Colonic mucosa (tissue), 4 donors: ENCODE data around the gene TPM2. TPM values are rescaled to one million over a fixed set of nuclear protein-coding genes. Genes with fewer than 3 reads are reported as not detected.

Experiments
- DNase-seq: peaks from one replicate; pipeline ENCODE4 v3.0.0-alpha.2; 2020
- H3K27ac ChIP-seq: fragments of 200-600 bp; one replicate; pipeline ENCODE4 v1.8.0; 2021
- H3K27me3 ChIP-seq: fragments of 200-600 bp; one replicate; pipeline ENCODE4 v1.8.0; 2021
- H3K36me3 ChIP-seq: fragments of 200-600 bp; one replicate; pipeline ENCODE4 v1.8.0; 2021
- H3K4me1 ChIP-seq: fragments of 200-600 bp; one replicate; pipeline ENCODE4 v1.8.0; 2021; ENCODE audit warnings: mild to moderate bottlenecking
- H3K4me3 ChIP-seq: fragments of 200-600 bp; one replicate; pipeline ENCODE4 v1.8.0; 2021
- H3K9ac ChIP-seq, 2 donors: one replicate each; pipeline ENCODE4 v1.7.0; 2013; ENCODE audit warnings: control low read depth in 2 of 2, low read depth in 2 of 2, low read length in 2 of 2
- H3K9me3 ChIP-seq: fragments of 200-600 bp; one replicate; pipeline ENCODE4 v1.8.0; 2021
- CTCF ChIP-seq: fragments of 200-600 bp; IDR thresholded peaks from one replicate; pipeline ENCODE4 v1.8.0; 2022; ENCODE audit warnings: antibody characterized with exemption, mild to moderate bottlenecking
- intact Hi-C: fragments of 100-400 bp; cut with DNase I; formaldehyde crosslinking; loops from one replicate; pipeline ENCODE4 v1.14.1; 2022
- total RNA-seq, 2 donors: library from RNA; stranded (reverse); fragmentation: NEBNext Ultra II Directional in 1 of 2; extraction: Animal tissue kit (Norgen Biotek cat#: 25700) in 1 of 2; gene quantifications; one replicate each; pipeline ENCODE4 v1.2.1, GENCODE V29; 2021
- donor health status: healthy.
- donor health status: DM: no; HTN: no; CAD: no.
- donor health status: DM: no; HTN: no; CAD: no.

Gene TPM2
- total RNA-seq, 2 donors from 2014 or later: 29.8 to 321 TPM

- DNase-seq: no peak
- intact Hi-C loops: no loop called here
- H3K27ac ChIP-seq: no peak overlapping the region
Measured at GRCh38 chr9:35687972-35688557, 1.7 kb downstream of the TPM2 start.

GRCh38 chr9:35687306-35687705 lies 2.4 kb downstream of the TPM2 start:
- intact Hi-C loops: no loop called here
- Histone ChIP-seq H3K4me1 (no peaks in the 10 kb centered on the region), H3K27me3 (no peaks in the 10 kb centered on the region), H3K9ac (peak overlapping the region in 1 of 2 donors; percentile 31), H3K36me3 (no peaks in the 10 kb centered on the region), H3K4me3 (peak overlapping the region; percentile 9), H3K27ac (no peak overlapping the region), H3K9me3 (no peaks in the 10 kb centered on the region)
- DNase-seq: no peak
- no peak for TF ChIP-seq CTCF

More at GRCh38 chr9:35687972-35688557, 1.7 kb downstream of the TPM2 start:
- Histone ChIP-seq H3K4me3 (peak overlapping the region; percentile 55), H3K4me1 (no peaks in the 10 kb centered on the region), H3K9ac (peak overlapping the region; percentile 43 to 52), H3K27me3 (no peaks in the 10 kb centered on the region), H3K36me3 (no peaks in the 10 kb centered on the region), H3K9me3 (no peaks in the 10 kb centered on the region)
- no peak for TF ChIP-seq CTCF

- peak overlapping the region in 1 of 2 donors; percentile 3 for H3K9ac ChIP-seq
- H3K27me3 ChIP-seq: no peaks in the 10 kb centered on the region
- H3K36me3 ChIP-seq: no peaks in the 10 kb centered on the region
- no peak for TF ChIP-seq CTCF
- intact Hi-C loops: no loop called here
- no peak for DNase-seq
- no peaks in the 10 kb centered on the region for H3K4me1 ChIP-seq
- H3K27ac ChIP-seq: no peak overlapping the region
- H3K4me3 ChIP-seq: no peak overlapping the region
- no peaks in the 10 kb centered on the region for H3K9me3 ChIP-seq
Measured at GRCh38 chr9:35686222-35687203, 3.2 kb downstream of the TPM2 start.

GRCh38 chr9:35685506-35685905 lies 4.2 kb downstream of the TPM2 start:
- H3K9ac ChIP-seq: no peak overlapping the region

More at GRCh38 chr9:35685506-35685905, 4.2 kb downstream of the TPM2 start:
- H3K36me3 ChIP-seq: no peaks in the 10 kb centered on the region
- no peak overlapping the region for H3K27ac ChIP-seq
- intact Hi-C loops: no loop called here
- no peaks in the 10 kb centered on the region for H3K4me1 ChIP-seq
- H3K27me3 ChIP-seq: no peaks in the 10 kb centered on the region
- H3K9me3 ChIP-seq: no peaks in the 10 kb centered on the region
- H3K4me3 ChIP-seq: no peak overlapping the region
- no peak for TF ChIP-seq CTCF
- DNase-seq: no peak
